Activated T-cell treated with anti-CD3 and anti-CD28 coated beads for 24 hours (primary cell): ENCODE measurements around the gene MEG3.

Experiments
- DNase-seq: peaks from one replicate; pipeline ENCODE4 v3.0.0-alpha.2; 2020; ENCODE audit warnings: low read depth

The MEG3 gene

GRCh38 chr14:100849115-100849781 is 23.3 kb downstream of the MEG3 start:
- DNase-seq = no peak

GRCh38 chr14:100850841-100851585 is 25.1 kb downstream of the MEG3 start:
- DNase-seq = peak; percentile 72

GRCh38 chr14:100851586-100851916 is 25.6 kb downstream of the MEG3 start:
- no peak for DNase-seq

- no peak for DNase-seq
Measured at GRCh38 chr14:100851946-100852620, 26.2 kb downstream of the MEG3 start.

- DNase-seq = no peak
Measured at GRCh38 chr14:100854435-100854834, 28.5 kb downstream of the MEG3 start.

GRCh38 chr14:100855256-100855930 is 29.5 kb downstream of the MEG3 start:
- no peak for DNase-seq

GRCh38 chr14:100856056-100856950 is 30.4 kb downstream of the MEG3 start:
- DNase-seq = no peak

GRCh38 chr14:100857233-100857922 is 31.5 kb downstream of the MEG3 start:
- no peak for DNase-seq

- DNase-seq = no peak
Measured at GRCh38 chr14:100857923-100858837, 32.3 kb downstream of the MEG3 start.

GRCh38 chr14:100858838-100859220 is 32.9 kb downstream of the MEG3 start:
- DNase-seq = no peak

GRCh38 chr14:100859781-100860180 is 33.9 kb downstream of the MEG3 start:
- no peak for DNase-seq

GRCh38 chr14:100860556-100861187 is 34.8 kb downstream of the MEG3 start:
- DNase-seq = no peak

- DNase-seq = no peak
Measured at GRCh38 chr14:100861188-100861936, 35.4 kb downstream of the MEG3 start.

GRCh38 chr14:100861937-100862247 is 36.0 kb downstream of the MEG3 start:
- no peak for DNase-seq

GRCh38 chr14:100862277-100862676 is 36.4 kb downstream of the MEG3 start:
- DNase-seq = no peak

- no peak for DNase-seq
Measured at GRCh38 chr14:100862793-100863192, 36.9 kb downstream of the MEG3 start.

- DNase-seq = no peak
Measured at GRCh38 chr14:100864206-100864605, 38.3 kb downstream of the MEG3 start.

GRCh38 chr14:100864960-100865681 is 39.2 kb downstream of the MEG3 start:
- DNase-seq = no peak
